Thyroid gland (tissue), 4 donors: Measurements from ENCODE around the gene MAP3K3. TPM values are rescaled to one million over a fixed set of nuclear protein-coding genes. Genes with fewer than 3 reads are reported as not detected.
A peak's percentile ranks its signal among the peaks of the same experiment; 100 is the strongest.

ENCODE experiments used
- DNase-seq, 2 donors: peaks; one replicate each; pipeline ENCODE4 v3.0.0-alpha.2; 2019
- H3K27ac ChIP-seq, 3 donors: fragments of 200-600 bp; sonication (generic); 1 replicate in 2 of 3; 2 replicates in 1 of 3; pipeline ENCODE4 v1.5.1; 2016 to 2019; ENCODE audit warnings: mild to moderate bottlenecking in 1 of 3, moderate library complexity in 1 of 3
- H3K27me3 ChIP-seq: fragments of 200-600 bp; sonication (generic); one replicate; pipeline ENCODE4 v1.5.1; 2019
- H3K36me3 ChIP-seq, 2 donors: fragments of 200-600 bp; sonication (generic); one replicate each; pipeline ENCODE4 v1.5.1; 2016 to 2019
- H3K4me1 ChIP-seq, 2 donors: fragments of 200-600 bp; sonication (generic); one replicate each; pipeline ENCODE4 v1.5.1; 2017 to 2019
- H3K4me3 ChIP-seq, 3 donors: fragments of 200-600 bp; sonication (generic); replicated peaks in 1 of 3; 1 replicate in 2 of 3; 2 replicates in 1 of 3; pipeline ENCODE4 v1.5.1; 2016; ENCODE audit warnings: mild to moderate bottlenecking in 1 of 3
- H3K9me3 ChIP-seq: fragments of 200-600 bp; sonication (generic); one replicate; pipeline ENCODE4 v1.5.1; 2017
- POLR2A ChIP-seq, 2 donors: fragments of 450-650 bp; IDR thresholded peaks; one replicate each; pipeline ENCODE4 v1.6.1; 2017; ENCODE audit warnings: antibody characterized with exemption in 2 of 2, mild to moderate bottlenecking in 2 of 2, moderate library complexity in 1 of 2
- WGBS, 2 donors: methylation state at CpG; one replicate each; pipeline ENCODE4 v1.1.5; 2017; 5-methylcytosine and 5-hydroxymethylcytosine counted together
- intact Hi-C: fragments of 100-400 bp; cut with DNase I; formaldehyde crosslinking; loops from one replicate; pipeline ENCODE4 v1.15.1; 2023
- small RNA-seq: library from RNA; depleted of rRNA; stranded (forward); fragments of <200 nt; gene quantifications from one replicate; pipeline ENCODE3, GENCODE V24; 2016
- total RNA-seq, 4 donors: library from RNA; depleted of rRNA; stranded (reverse); fragments of >200 nt; gene quantifications; one replicate each; pipeline ENCODE4 v1.2.3, GENCODE V29; 2016
- TF ChIP-seq, protein P1 (sequence below), 6 experiments: fragments of 200-600 bp in 3 of 6; fragments of 450-650 bp in 3 of 6; sonication (generic) in 3 of 6; IDR thresholded peaks; one replicate each; pipeline ENCODE4 v1.5.1; 2016 to 2019; ENCODE audit warnings: antibody characterized with exemption in 6 of 6, mild to moderate bottlenecking in 2 of 6, inconsistent platforms in 1 of 6, moderate library complexity in 1 of 6

MAP3K3 gene
- total RNA-seq, 4 donors from 2014 or later = 38.6 to 68.0 (median 43.8) TPM

- DNase-seq = no peak
- Histone ChIP-seq H3K27me3 (no peaks in the 10 kb centered on the region), H3K9me3 (no peaks in the 10 kb centered on the region), H3K4me1 (peaks cover 6 to 7% of the 10 kb centered on the region in 2 donors), H3K27ac (no peak overlapping the region), H3K36me3 (no peaks in the 10 kb centered on the region), H3K4me3 (no peak overlapping the region)
- TF ChIP-seq, protein P1, sequence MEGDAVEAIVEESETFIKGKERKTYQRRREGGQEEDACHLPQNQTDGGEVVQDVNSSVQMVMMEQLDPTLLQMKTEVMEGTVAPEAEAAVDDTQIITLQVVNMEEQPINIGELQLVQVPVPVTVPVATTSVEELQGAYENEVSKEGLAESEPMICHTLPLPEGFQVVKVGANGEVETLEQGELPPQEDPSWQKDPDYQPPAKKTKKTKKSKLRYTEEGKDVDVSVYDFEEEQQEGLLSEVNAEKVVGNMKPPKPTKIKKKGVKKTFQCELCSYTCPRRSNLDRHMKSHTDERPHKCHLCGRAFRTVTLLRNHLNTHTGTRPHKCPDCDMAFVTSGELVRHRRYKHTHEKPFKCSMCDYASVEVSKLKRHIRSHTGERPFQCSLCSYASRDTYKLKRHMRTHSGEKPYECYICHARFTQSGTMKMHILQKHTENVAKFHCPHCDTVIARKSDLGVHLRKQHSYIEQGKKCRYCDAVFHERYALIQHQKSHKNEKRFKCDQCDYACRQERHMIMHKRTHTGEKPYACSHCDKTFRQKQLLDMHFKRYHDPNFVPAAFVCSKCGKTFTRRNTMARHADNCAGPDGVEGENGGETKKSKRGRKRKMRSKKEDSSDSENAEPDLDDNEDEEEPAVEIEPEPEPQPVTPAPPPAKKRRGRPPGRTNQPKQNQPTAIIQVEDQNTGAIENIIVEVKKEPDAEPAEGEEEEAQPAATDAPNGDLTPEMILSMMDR (IDR thresholded peaks at IDR 0.05) = no peak
- no peak for TF ChIP-seq POLR2A (IDR thresholded peaks at IDR 0.05)
- intact Hi-C loops = no loop called here
- 91 to 92% methylated on average over 8 of the region's 8 CpGs for WGBS, 2 donors
Measured at GRCh38 chr17:63735691-63736090, 113.5 kb downstream of the MAP3K3 start.

DNA sequence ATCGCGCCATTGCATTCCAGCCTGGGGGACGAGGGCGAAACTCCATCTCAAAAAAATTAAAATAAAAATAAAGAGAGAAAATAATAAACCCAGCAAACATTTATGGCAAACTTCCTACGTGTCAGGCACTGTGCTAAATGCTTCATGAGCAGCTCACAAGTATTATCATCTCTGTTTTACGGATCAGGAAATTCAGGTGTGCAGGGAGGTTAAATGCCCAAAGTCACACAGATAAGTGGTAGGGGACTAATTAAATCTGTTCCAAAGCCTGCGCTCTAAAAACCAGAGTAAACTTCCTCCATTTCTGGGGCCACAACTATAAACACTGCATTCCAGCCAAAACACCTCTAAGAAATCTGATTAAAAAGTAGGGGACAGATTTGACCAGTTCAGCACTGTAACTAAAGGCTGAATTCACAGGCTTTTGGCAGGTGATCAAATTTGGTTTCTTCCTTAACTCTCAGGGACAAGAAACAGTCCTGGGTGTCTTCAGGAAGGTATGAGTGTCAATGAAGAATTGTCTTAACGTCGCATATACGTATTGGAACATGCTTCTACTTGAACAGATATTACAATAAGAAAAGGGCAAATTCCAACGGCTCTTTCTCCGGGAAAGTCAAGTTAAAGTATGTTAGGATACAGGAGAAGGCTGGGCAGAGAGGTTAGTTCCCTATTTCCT is 118.4 kb downstream of the MAP3K3 start:
- DNase-seq = no peak
- TF ChIP-seq, protein P1 (IDR thresholded peaks at IDR 0.05) = no peak
- no peak for TF ChIP-seq POLR2A (IDR thresholded peaks at IDR 0.05)
- intact Hi-C loops = no loop called here
- H3K4me3 ChIP-seq = peak overlapping the region; percentile 41 to 92 (median 72)
- 36 to 37% methylated on average over 12 of the region's 12 CpGs for WGBS, 2 donors
- peaks cover 7 to 12% of the 10 kb centered on the region in 2 donors for H3K4me1 ChIP-seq
- peaks cover 2 to 3% of the 10 kb centered on the region in 2 donors for H3K36me3 ChIP-seq
- H3K9me3 ChIP-seq = no peaks in the 10 kb centered on the region
- H3K27me3 ChIP-seq = no peaks in the 10 kb centered on the region
- peak overlapping the region; percentile 72 to 93 (median 87) for H3K27ac ChIP-seq

DNA sequence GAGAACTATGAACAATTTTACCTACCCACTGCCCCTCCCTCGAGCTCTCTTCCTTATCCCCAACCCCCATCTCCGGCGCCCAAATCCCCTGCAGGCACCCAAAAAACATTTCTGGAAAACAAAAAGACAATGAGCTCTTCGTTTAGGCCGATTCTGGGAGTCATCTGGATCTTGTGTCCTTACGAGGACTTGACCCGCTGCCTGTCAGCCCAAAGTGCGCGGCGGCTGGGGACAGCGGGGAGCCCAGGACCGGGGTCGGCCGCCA is 118.9 kb downstream of the MAP3K3 start:
- Histone ChIP-seq H3K4me1 (peaks cover 7 to 12% of the 10 kb centered on the region in 2 donors), H3K4me3 (peak overlapping the region; percentile 41 to 92 (median 72)), H3K9me3 (no peaks in the 10 kb centered on the region), H3K36me3 (peaks cover 7% of the 10 kb centered on the region in 2 donors), H3K27ac (peak overlapping the region; percentile 72 to 93 (median 87)), H3K27me3 (no peaks in the 10 kb centered on the region)
- 0 to 1% methylated on average over 11 to 13 of the region's 14 CpGs for WGBS, 2 donors
- no peak for TF ChIP-seq POLR2A (IDR thresholded peaks at IDR 0.05)
- TF ChIP-seq, protein P1 (IDR thresholded peaks at IDR 0.05) = no peak
- peak in 1 of 2 donors; percentile 55 for DNase-seq
- intact Hi-C loops = no loop called here

DNA sequence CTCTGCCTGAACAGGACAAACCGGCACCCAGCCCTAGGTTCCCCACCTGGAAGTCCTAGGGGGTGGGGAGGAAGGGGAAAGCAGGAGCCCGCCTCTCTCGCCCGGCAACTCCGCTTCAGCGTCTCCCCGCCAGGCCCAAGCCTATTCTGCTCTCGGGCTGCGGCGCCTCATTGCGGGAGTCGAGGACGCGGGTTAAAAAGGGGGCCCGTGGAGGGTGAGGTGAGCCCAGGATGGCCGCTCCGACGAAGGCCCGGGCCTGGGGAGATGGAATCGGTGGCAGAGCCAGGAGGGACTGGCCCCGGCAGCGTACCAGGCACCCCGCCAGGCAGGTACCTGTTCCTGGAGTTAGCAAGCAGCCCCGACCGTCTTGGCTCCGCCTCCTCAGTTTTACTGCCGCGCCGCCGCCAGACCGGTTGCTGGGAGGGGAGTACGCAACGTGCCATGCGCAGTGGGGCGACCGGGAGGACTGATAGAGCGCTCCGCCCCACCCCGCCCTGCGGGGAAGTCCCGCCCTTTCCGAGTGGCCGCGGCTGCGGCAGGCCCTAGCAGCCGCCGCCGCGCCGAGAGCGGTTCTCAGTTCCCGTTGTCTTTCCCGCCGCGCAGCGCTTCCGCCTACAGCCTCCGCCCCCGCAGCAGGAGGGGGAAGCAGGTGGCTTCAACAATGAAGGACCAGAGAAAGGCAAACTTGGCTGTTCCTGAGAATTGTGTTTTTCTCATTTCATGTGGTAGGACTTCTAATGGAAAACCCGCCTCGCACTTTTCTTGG is 119.4 kb downstream of the MAP3K3 start, which contains the start of gene STRADA:
Gene STRADA (minus strand): TSS at position 392 of the 766 bp plus-strand sequence. CDS start 13,430 bp downstream, outside the sequence.
- Histone ChIP-seq H3K4me1 (peaks cover 7 to 12% of the 10 kb centered on the region in 2 donors), H3K27ac (peak within 1 kb of the TSS; percentile 78 to 93 (median 87)), H3K27me3 (no peaks in the 10 kb centered on the region), H3K9me3 (no peaks in the 10 kb centered on the region), H3K36me3 (peaks cover 10% of the 10 kb centered on the region in 2 donors), H3K4me3 (peak within 1 kb of the TSS; percentile 50 to 92 (median 72))
- DNase-seq = peak; percentile 100
- TF ChIP-seq, protein P1 (IDR thresholded peaks at IDR 0.05) = peak in 1 of 6 experiments; percentile 2
- TF ChIP-seq POLR2A (IDR thresholded peaks at IDR 0.05) = peak; percentile 72 to 95
- intact Hi-C loops = no loop called here
- WGBS, 2 donors = 0% methylated on average over 14 of the region's 61 CpGs

Small RNAs within 50 kb of the gene (small RNA-seq; reads per million reads assigned to genes)
- not detected for gene RNU6-288P

Other genes starting within 250 kb of the MAP3K3 start
- gene CYB561, start 176.1 kb upstream of the MAP3K3 start, total RNA-seq = 100 to 1,000 TPM in 2 of 4 donors, 10 to 100 TPM in 2; 46.2 to 129 (median 101) TPM
- gene ACE, start 145.4 kb upstream of the MAP3K3 start, total RNA-seq = 10 to 100 TPM in 2 of 4 donors, 1 to 10 TPM in 2; 1.1 to 12.7 (median 10.3) TPM
- under 1 TPM in 1 of 4 donors, not detected in 3; 0.67 TPM for gene KCNH6, start 99.1 kb upstream of the MAP3K3 start, total RNA-seq
- 10 to 100 TPM; 35.1 to 44.8 (median 40.5) TPM for gene DCAF7, start 71.9 kb upstream of the MAP3K3 start, total RNA-seq
- 10 to 100 TPM; 15.3 to 17.1 (median 16.0) TPM for gene TACO1, start 21.5 kb upstream of the MAP3K3 start, total RNA-seq
- 10 to 100 TPM in 1 of 4 donors, 1 to 10 TPM in 3; 3.9 to 10.7 (median 7.2) TPM for gene LIMD2, start 77.7 kb downstream of the MAP3K3 start, total RNA-seq
- gene STRADA, start 119.4 kb downstream of the MAP3K3 start, total RNA-seq = 10 to 100 TPM; 28.6 to 44.6 (median 32.2) TPM
- gene CCDC47, start 151.2 kb downstream of the MAP3K3 start, total RNA-seq = 100 to 1,000 TPM in 1 of 4 donors, 10 to 100 TPM in 3; 69.4 to 120 (median 85.1) TPM
- gene DDX42, start 151.8 kb downstream of the MAP3K3 start, total RNA-seq = 100 to 1,000 TPM in 1 of 4 donors, 10 to 100 TPM in 3; 76.3 to 138 (median 89.1) TPM
- 10 to 100 TPM; 79.1 to 98.3 (median 86.4) TPM for gene PSMC5, start 205.0 kb downstream of the MAP3K3 start, total RNA-seq
- gene FTSJ3, start 205.2 kb downstream of the MAP3K3 start, total RNA-seq = 10 to 100 TPM; 37.8 to 64.7 (median 47.2) TPM
- 100 to 1,000 TPM in 1 of 4 donors, 10 to 100 TPM in 3; 75.0 to 101 (median 90.4) TPM for gene SMARCD2, start 220.3 kb downstream of the MAP3K3 start, total RNA-seq